Measurements from ENCODE around the gene ALDH1L2. TPM values are rescaled to one million over a fixed set of nuclear protein-coding genes. Genes with fewer than 3 reads are reported as not detected.

The ALDH1L2 gene
- total RNA-seq, 2 experiments from 2014 or later: 1.4 to 2.2 TPM

DNA sequence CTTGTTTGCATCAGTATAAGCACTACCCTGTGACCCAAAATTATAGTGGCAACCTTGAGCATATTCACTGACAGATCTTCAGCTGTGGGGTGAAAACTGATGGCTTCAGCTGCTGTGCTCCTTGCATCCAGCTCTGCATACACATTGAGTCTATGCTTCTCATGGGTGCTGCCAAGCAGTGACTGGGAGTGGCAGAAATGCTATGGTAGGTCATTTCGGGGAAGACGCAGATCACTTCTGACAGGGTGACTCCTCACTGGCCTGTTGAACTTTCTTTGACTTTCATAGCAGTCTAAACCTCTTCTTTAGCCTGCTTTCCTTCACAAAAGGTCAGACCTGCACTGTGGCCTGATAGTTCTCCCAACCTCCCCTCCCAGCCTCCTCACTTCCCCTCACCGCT, 5.6 kb upstream of the ALDH1L2 start:
- ChIA-PET POLR2A (no interaction called here), CTCF (no interaction called here)

DNA sequence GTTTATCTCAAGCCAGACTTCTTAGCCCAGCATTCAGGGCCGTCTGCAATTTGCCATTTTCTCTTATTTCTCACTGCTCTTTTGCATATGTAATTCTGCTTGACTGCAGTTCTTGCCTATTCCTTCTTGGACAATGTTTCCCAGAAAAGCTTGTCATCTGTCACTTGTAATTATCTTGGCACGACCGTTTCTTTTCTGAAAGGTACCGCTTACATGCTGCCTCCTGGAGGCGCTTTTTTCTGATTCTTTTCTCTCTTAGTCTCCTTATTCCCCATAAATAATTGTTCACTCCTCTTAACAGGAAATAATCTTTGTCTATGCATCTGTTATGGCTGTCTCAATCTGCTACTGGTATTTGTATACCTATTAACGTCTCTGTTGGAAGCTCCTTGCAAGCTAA, 1.2 kb upstream of the ALDH1L2 start:
- POLR2A ChIA-PET: interaction anchor here (1.0 kb wide), 1 partner anchor 23 kb away, joined by 3 read pairs; the partner anchor contains the start of gene WASHC4
- CTCF ChIA-PET: interaction anchor here (1.0 kb wide), 1 partner anchor 15 kb away, joined by 3 read pairs; no protein-coding TSS in a partner anchor

GRCh38 chr12:105083551-105084105, 630 bp downstream of the ALDH1L2 start:
- ChIA-PET CTCF (interaction anchor here (0.6 to 0.7 kb wide), 2 partner anchors 21 to 1837 kb away, joined by 3 read pairs; no protein-coding TSS in a partner anchor), POLR2A (no interaction called here)

DNA sequence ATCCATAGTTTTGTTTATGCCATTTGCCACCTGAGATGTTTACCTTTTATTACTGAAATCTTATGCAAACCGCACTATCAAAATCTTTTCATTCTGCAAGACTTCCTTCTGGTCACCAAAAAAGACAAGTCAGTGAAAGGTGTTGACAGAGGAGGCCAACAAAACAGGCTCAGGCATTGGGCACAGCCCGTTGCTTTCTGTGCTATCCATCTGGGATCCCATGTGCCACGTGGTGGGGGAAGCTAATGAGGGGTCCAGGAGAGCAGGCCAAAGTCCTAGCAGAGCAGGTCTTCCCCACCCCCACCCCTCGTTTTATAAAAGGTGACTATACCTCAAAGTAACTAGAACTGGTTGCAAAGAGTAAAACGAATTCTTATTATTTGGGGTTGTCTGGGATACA, 1.2 kb downstream of the ALDH1L2 start:
- CTCF ChIA-PET: interaction anchor here (0.6 kb wide), 1 partner anchor 22 kb away, joined by 3 read pairs; no protein-coding TSS in a partner anchor

GRCh38 chr12:105078712-105079570, 5.3 kb downstream of the ALDH1L2 start:
- ChIA-PET CTCF (no interaction called here), POLR2A (no interaction called here)

More for the DNA sequence above, 1.2 kb downstream of the ALDH1L2 start:
- POLR2A ChIA-PET: no interaction called here

DNA sequence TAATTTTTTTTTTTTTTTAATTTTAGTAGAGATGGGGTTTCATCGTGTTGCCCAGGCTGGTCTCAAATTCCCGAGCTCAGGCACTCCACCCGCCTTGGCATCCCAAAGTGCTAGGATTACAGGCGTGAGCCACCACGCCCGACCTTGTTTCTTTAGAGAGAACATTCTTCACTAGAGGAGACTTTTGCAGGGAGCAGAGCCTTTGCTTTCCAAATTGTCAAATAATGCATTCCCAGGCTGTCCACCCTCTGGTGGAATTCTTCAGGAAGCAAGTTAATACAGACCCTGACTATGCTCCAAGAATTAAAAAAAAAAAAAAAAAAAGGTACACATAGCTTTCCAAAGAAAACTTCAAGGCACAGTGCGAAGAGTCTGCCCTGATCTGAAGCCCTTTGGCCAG, 6.8 kb downstream of the ALDH1L2 start:
- ChIA-PET CTCF (no interaction called here), POLR2A (no interaction called here)

DNA sequence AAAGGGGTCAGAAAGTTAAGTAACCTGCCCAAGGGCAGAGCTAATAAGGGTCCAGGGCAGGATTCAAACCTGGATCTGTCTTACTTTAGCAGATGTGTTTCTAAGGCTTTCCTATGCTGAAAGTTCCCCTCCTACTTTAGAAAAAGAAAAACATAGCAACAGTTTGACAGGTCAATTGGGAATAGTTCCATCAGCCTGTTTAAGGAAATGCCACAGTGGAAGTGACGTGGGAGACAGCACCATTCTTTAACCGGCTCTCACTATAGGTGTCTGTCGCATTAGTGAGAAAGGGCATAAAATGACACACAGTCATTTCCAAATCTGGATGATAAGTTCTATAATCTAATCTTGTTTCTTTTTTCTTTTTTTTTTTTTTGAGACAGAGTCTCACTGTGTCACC, 7.3 kb downstream of the ALDH1L2 start:
- ChIA-PET CTCF (no interaction called here), POLR2A (no interaction called here)

GRCh38 chr12:105076098-105076497, 8.2 kb downstream of the ALDH1L2 start:
- ChIA-PET POLR2A (no interaction called here), CTCF (no interaction called here)

DNA sequence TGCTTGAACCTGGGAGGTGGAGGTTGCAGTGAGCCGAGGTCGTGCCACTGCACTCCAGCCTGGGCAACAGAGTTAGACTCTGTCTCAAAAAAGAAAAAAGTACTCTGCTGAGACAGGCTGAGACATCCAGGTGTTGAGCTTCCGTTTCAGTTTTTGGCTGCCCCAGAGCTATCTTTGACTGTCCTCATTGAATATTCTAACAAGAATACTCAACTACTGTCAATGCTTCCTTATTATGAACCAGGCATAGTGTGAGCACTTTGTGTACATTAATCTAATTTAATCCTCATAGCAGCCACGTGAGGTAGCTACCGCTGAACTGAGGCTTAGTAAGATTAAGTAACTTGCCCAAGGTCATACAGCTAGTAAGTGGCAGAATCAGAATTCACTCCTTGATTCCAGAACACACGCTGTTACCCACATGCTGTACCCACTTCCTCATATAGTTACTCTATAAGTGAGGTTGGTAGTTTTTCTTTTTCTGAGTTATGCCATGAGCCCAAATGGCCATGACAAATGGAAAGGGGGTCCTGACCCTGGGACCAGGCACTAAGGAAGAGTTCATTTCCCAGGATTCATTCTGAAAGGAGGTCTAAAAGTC, 11.3 kb downstream of the ALDH1L2 start:
- CTCF ChIA-PET: no interaction called here
- POLR2A ChIA-PET: no interaction called here

- CTCF ChIA-PET: no interaction called here
- POLR2A ChIA-PET: no interaction called here
These were observed 12.3 kb downstream of the ALDH1L2 start for GRCh38 chr12:105071981-105072380.

GRCh38 chr12:105069936-105070702, 14.1 kb downstream of the ALDH1L2 start:
- POLR2A ChIA-PET: no interaction called here
- CTCF ChIA-PET: interaction anchor here (0.7 kb wide), 1 partner anchor 15 kb away, joined by 3 read pairs; no protein-coding TSS in a partner anchor

- ChIA-PET POLR2A (no interaction called here), CTCF (no interaction called here)
These were observed 16.7 kb downstream of the ALDH1L2 start for GRCh38 chr12:105067511-105068031.

DNA sequence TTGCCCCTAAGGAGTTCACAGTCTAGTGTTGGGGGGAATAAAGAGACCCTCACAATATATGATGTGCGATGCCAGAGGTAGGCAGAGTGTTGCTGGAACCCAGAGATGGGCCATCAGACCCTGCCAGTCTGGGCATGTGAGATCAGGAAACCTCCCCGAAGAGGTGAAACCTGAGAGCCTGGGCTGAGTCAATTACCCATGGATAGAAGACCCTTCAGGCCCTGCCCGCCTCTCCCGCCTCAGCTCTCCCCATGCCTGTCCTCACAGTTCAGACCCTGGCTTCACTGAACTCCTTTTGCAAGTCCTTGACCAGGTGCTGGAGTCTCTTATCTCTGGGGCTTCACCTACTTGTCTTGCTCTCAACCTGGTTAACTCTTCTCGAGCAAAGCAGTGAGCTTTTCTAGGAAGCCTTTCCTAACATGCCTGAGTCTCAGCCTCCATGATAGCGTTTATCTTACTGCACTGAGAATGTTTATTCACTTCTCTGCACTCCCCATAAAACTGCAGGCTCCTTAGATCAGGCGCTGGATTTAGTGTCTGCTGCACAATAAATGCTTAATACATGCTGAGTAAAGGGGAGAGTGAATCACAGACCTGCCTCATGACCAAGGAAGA, 19.6 kb downstream of the ALDH1L2 start:
- ChIA-PET POLR2A (no interaction called here), CTCF (no interaction called here)

DNA sequence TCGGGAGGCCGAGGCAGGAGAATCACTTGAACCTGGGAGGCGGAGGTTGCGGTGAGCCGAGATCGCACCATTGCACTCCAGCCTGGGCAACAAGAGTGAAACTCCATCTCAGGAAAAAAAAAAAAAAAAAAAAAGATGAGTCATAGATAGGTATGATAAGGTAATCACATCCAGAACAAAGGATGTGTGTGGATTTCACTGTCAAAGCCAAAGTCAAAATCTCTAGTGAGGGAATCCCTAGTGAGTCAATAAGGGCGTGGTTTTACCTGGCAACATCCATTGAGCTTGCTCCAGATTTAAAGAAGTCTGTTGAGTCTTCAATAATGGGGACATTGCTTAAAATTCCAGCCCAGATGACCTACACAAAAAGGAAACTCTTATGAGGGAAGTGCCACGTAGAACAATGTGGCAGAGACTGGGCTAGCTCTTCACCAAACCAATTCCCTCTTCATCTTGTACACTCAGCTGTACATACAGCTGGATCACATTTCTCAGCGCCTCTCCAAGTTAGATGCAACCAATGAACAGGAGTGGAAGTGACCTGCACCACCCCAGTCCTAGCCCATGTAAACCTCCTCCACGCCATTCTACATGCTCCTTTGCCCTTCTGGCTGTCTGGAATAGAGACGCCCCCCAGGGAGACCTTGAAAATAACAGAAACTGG, 23.4 kb downstream of the ALDH1L2 start:
- POLR2A ChIA-PET: interaction anchor here (0.6 to 0.7 kb wide), 2 partner anchors 299 to 907 kb away, joined by 7 to 10 read pairs; no protein-coding TSS in a partner anchor

GRCh38 chr12:105057174-105057573, 27.1 kb downstream of the ALDH1L2 start:
- POLR2A ChIA-PET: no interaction called here

More for the DNA sequence above, 23.4 kb downstream of the ALDH1L2 start:
- CTCF ChIA-PET: no interaction called here

DNA sequence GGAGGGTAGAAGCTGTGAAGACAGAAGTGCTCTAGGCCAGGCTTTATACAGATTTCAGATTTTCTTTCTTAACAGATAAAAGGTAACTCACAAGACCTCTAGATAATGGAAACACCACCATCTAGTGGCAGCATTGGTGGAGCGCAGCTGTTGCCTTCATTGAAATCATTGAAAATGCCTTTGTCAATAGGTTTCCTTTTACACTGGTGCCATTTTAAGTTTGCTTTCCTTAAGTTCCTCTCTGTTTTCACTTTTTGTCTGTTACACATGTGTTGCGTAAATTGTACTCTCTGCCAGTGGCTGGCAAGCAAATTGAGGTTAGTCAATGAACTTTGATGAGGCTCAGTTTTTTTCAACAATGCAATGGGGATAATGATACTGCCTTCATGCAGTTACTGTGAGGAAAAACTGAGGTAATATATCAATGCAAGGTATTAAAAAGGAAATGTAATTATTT, 31.1 kb downstream of the ALDH1L2 start:
- CTCF ChIA-PET: interaction anchor here (1.5 to 2.9 kb wide), 2 partner anchors 13 to 671 kb away, joined by 3 to 13 read pairs; no protein-coding TSS in a partner anchor
- POLR2A ChIA-PET: no interaction called here

More at GRCh38 chr12:105057174-105057573, 27.1 kb downstream of the ALDH1L2 start:
- CTCF ChIA-PET: no interaction called here

- ChIA-PET POLR2A (no interaction called here), CTCF (interaction anchor here (2.9 kb wide), 1 partner anchor 670 kb away, joined by 13 read pairs; no protein-coding TSS in a partner anchor)
These were observed 32.3 kb downstream of the ALDH1L2 start for GRCh38 chr12:105051981-105052380.

DNA sequence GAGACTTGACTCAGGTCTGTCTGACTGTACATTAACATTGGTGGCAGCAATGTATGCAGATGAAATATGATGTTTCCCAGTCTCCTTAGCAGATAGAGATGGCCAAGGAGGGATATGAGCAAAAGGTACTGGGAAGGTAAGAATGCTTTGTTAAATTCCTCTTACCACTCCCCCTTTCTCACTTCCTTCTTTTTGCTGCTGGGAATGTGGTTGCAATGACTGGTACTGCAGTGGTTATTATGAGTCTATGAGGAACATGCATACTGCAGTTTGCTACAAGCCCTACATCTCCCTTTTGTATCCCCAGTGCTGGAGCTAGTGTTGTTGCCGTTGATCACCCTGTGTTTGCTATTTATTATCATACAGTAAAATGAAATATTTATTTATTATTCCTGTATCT, 35.9 kb downstream of the ALDH1L2 start:
- ChIA-PET CTCF (no interaction called here), POLR2A (no interaction called here)

DNA sequence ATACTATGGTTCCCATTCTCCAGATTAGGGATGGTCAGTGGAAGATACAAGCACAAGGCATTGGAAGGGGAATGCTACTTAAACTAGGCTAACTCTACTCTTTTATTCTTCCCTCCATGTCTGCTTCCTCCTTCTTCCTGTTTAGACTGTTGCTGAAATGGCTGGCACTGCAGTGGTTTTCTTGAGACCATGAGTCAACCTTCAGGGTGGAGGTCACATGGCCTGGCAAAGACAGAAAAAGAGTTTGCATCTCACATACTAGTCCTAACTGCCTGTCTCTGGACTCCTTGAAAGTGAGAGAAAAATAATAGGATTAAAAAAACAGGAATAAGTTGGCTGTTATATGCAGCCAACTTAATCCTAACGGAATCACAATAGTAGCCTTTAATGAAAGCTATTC, 37.0 kb downstream of the ALDH1L2 start:
- ChIA-PET POLR2A (no interaction called here), CTCF (no interaction called here)
